GM10847 (cell line): ENCODE results near the gene ARIH2.

Experiments used
- POLR2A ChIP-seq: IDR thresholded peaks from 2 replicates; pipeline ENCODE4 v1.6.1; 2011; ENCODE audit not compliant: insufficient read length; ENCODE audit errors: extremely low read depth

ARIH2 gene

GRCh38 chr3:49028673-49029562 lies 110.3 kb downstream of the ARIH2 start, which contains the start of gene IMPDH2:
TSS of gene IMPDH2 (minus strand) at chr3:49029398. CDS start at chr3:49029350, 48 bp downstream.
- TF ChIP-seq POLR2A, result peak; percentile 99

- TF ChIP-seq POLR2A, result no peak
Observed at GRCh38 chr3:49029563-49029884, 110.9 kb downstream of the ARIH2 start.

- TF ChIP-seq POLR2A, result no peak
Observed at GRCh38 chr3:49030321-49030720, 111.7 kb downstream of the ARIH2 start.

- no peak for TF ChIP-seq POLR2A
Observed at GRCh38 chr3:49032646-49033304, 114.1 kb downstream of the ARIH2 start.

- no peak for TF ChIP-seq POLR2A
Observed at GRCh38 chr3:49034650-49035049, 116.0 kb downstream of the ARIH2 start.

GRCh38 chr3:49035281-49035680 lies 116.6 kb downstream of the ARIH2 start:
- TF ChIP-seq POLR2A, result no peak
